HepG2 (cell line): ENCODE measurements around the gene TMEM174. TPM values are rescaled to one million over a fixed set of nuclear protein-coding genes. Genes with fewer than 3 reads are reported as not detected.
A peak's percentile ranks its signal among the peaks of the same experiment; 100 is the strongest.

ENCODE experiments used
- ATAC-seq: fragments of 200-7000 bp; cut with Tn5 transposase; 3 replicates; pipeline ENCODE4 v1.9.1; 2020; ENCODE audit warnings: mild to moderate bottlenecking, moderate library complexity
- BruUV-seq: library from RNA; stranded (reverse); fragments of 400-500 nt; replicated peaks from 2 replicates; lab custom pipeline; 2021; lab: Mats Ljungman, UMichigan
- CTCF ChIA-PET: fragments of 300-600 bp; formaldehyde crosslinking; extraction: SDS; loops from one replicate; lab custom pipeline; 2021; ENCODE audit warnings: low total read pairs, inconsistent platforms, low intra/inter-chr PET ratio; lab: Yijun Ruan, JAX
- POLR2A ChIA-PET: fragments of 350-600 bp; sonication (Branson Sonifier 250); formaldehyde crosslinking; loops from one replicate; lab custom pipeline; 2020; ENCODE audit warnings: antibody characterized with exemption, inconsistent platforms; lab: Yijun Ruan, JAX
- DNase-seq: peaks from one replicate; pipeline ENCODE4 v3.0.0-alpha.2; 2015; ENCODE audit warnings: low spot score
- FAIRE-seq: peaks from 3 replicates; lab custom pipeline; 2011; peaks lifted over from hg19 to GRCh38; lab: Jason Lieb, UNC
- H2AFZ ChIP-seq: one replicate; pipeline ENCODE4 v1.6.1; 2011; ENCODE audit warnings: low read length, inconsistent platforms
- H3K27ac ChIP-seq: fragments of 300-600 bp; 3 replicates; pipeline ENCODE4 v1.8.0; 2011; ENCODE audit warnings: mixed run types, mild to moderate bottlenecking, mixed read lengths, low read length, inconsistent platforms; ENCODE audit not compliant: insufficient read depth; ENCODE audit errors: extremely low read length
- H3K27me3 ChIP-seq, 2 experiments: fragments of 200-600 bp in 1 of 2; 2 replicates in 1 of 2; 3 replicates in 1 of 2; pipeline versions ENCODE4 v1.6.0 to v1.8.0; 2011; ENCODE audit warnings: low read length in 2 of 2, mild to moderate bottlenecking in 2 of 2, moderate library complexity in 2 of 2, inconsistent platforms in 1 of 2; ENCODE audit not compliant: insufficient read depth in 2 of 2, control insufficient read depth in 1 of 2
- H3K36me3 ChIP-seq, 2 experiments: fragments of 200-600 bp in 1 of 2; replicated peaks in 1 of 2; 2 replicates in 1 of 2; 3 replicates in 1 of 2; pipeline versions ENCODE4 v1.5.1 to v1.8.0; 2011; ENCODE audit warnings: low read length in 2 of 2, inconsistent platforms in 1 of 2; ENCODE audit not compliant: insufficient read depth in 2 of 2, control insufficient read depth in 1 of 2
- H3K4me1 ChIP-seq: 2 replicates; pipeline ENCODE4 v1.5.1; 2012; ENCODE audit warnings: low read length, inconsistent platforms; ENCODE audit not compliant: insufficient read depth
- H3K4me2 ChIP-seq: 2 replicates; pipeline ENCODE4 v1.6.0; 2011; ENCODE audit warnings: low read depth, low read length, inconsistent platforms
- H3K4me3 ChIP-seq, 3 experiments: fragments of 200-600 bp in 1 of 3; sonication (generic), shearing (Covaris generic) in 1 of 3; replicated peaks in 1 of 3; 2 replicates each; pipeline ENCODE4 v1.5.1; 2011 to 2016; ENCODE audit warnings: low read length in 3 of 3, inconsistent platforms in 2 of 3, low read depth in 2 of 3, mild to moderate bottlenecking in 2 of 3, control low read depth in 1 of 3, mixed read lengths in 1 of 3; ENCODE audit not compliant: insufficient read depth in 1 of 3
- H3K79me2 ChIP-seq: one replicate; pipeline ENCODE4 v1.6.1; 2011; ENCODE audit warnings: low read length, inconsistent platforms; ENCODE audit not compliant: insufficient read depth
- H3K9ac ChIP-seq: 2 replicates; pipeline ENCODE4 v1.6.0; 2011; ENCODE audit warnings: mild to moderate bottlenecking, low read depth, low read length, inconsistent platforms; ENCODE audit not compliant: insufficient read depth
- H3K9me3 ChIP-seq: 2 replicates; pipeline ENCODE4 v1.5.1; 2012; ENCODE audit warnings: mild to moderate bottlenecking, low read length
- H4K20me1 ChIP-seq: 2 replicates; pipeline ENCODE4 v1.6.0; 2011; ENCODE audit warnings: inconsistent platforms, mild to moderate bottlenecking, low read length, moderate library complexity; ENCODE audit not compliant: insufficient read depth
- ATRX ChIP-seq: sonication (generic); formaldehyde crosslinking; IDR thresholded peaks from 2 replicates; pipeline ENCODE4 v1.4.0; 2020; ENCODE audit warnings: missing genetic modification reagents, borderline replicate concordance
- CBX1 ChIP-seq: IDR thresholded peaks from one replicate; pipeline ENCODE4 v1.6.1; 2016; ENCODE audit warnings: antibody characterized with exemption, low read depth
- CENPX ChIP-seq: sonication (generic); formaldehyde crosslinking; IDR thresholded peaks from 2 replicates; pipeline ENCODE4 v1.9.0; 2021; ENCODE audit warnings: mild to moderate bottlenecking, missing genetic modification reagents, moderate library complexity
- CREB1 ChIP-seq, 2 experiments: fragments of 450-650 bp in 1 of 2; IDR thresholded peaks; 2 replicates each; pipeline ENCODE4 v1.6.1; 2016 to 2017; ENCODE audit warnings: control low read depth in 1 of 2, mild to moderate bottlenecking in 1 of 2, missing compliant biosample characterization in 1 of 2, missing genetic modification characterization in 1 of 2
- HCFC1 ChIP-seq: fragments of 150-350 bp; IDR thresholded peaks from 2 replicates; pipeline ENCODE4 v1.6.1; 2014; ENCODE audit warnings: low read depth, low read length
- IRX3 ChIP-seq: sonication (generic); formaldehyde crosslinking; IDR thresholded peaks from 2 replicates; pipeline ENCODE4 v1.8.1; 2023; ENCODE audit warnings: mild to moderate bottlenecking, low read depth, missing genetic modification reagents, borderline replicate concordance
- NR2F1 ChIP-seq, 2 experiments: fragments of 450-650 bp in 1 of 2; formaldehyde crosslinking in 1 of 2; IDR thresholded peaks; 2 replicates each; pipeline versions ENCODE4 v1.5.0 to v1.6.1; 2016 to 2020; ENCODE audit warnings: mild to moderate bottlenecking in 1 of 2, missing compliant biosample characterization in 1 of 2, missing genetic modification reagents in 1 of 2, moderate library complexity in 1 of 2
- RNF219 ChIP-seq: sonication (generic); formaldehyde crosslinking; IDR thresholded peaks from 2 replicates; pipeline ENCODE4 v1.5.0; 2020; ENCODE audit warnings: mild to moderate bottlenecking, missing genetic modification reagents
- SSRP1 ChIP-seq: IDR thresholded peaks from 2 replicates; pipeline ENCODE4 v1.6.1; 2016; ENCODE audit warnings: control low read depth
- ZBTB34 ChIP-seq: sonication (generic); formaldehyde crosslinking; IDR thresholded peaks from 2 replicates; pipeline ENCODE4 v1.8.0; 2022; ENCODE audit warnings: mild to moderate bottlenecking, missing genetic modification reagents
- ZBTB4 ChIP-seq: sonication (generic); formaldehyde crosslinking; IDR thresholded peaks from 2 replicates; pipeline ENCODE4 v1.4.0; 2020; ENCODE audit warnings: missing genetic modification reagents, mild to moderate bottlenecking, borderline replicate concordance
- ZBTB42 ChIP-seq: sonication (generic); formaldehyde crosslinking; IDR thresholded peaks from 2 replicates; pipeline ENCODE4 v1.5.0; 2020; ENCODE audit warnings: mild to moderate bottlenecking, missing genetic modification reagents
- ZFP1 ChIP-seq: IDR thresholded peaks from 2 replicates; pipeline ENCODE4 v1.6.1; 2016
- ZNF44 ChIP-seq: sonication (generic); formaldehyde crosslinking; IDR thresholded peaks from 2 replicates; pipeline ENCODE4 v1.5.1; 2020; ENCODE audit warnings: mild to moderate bottlenecking, missing genetic modification reagents
- ZNF570 ChIP-seq: sonication (generic); formaldehyde crosslinking; IDR thresholded peaks from 2 replicates; pipeline ENCODE4 v1.4.0; 2020; ENCODE audit warnings: mild to moderate bottlenecking, missing genetic modification reagents, borderline replicate concordance
- ZNF589 ChIP-seq: sonication (generic); formaldehyde crosslinking; conservative IDR thresholded peaks from 2 replicates; pipeline ENCODE4 v1.8.0; 2022; ENCODE audit warnings: mild to moderate bottlenecking, moderate library complexity, missing genetic modification reagents
- ZNF619 ChIP-seq: sonication (generic); formaldehyde crosslinking; IDR thresholded peaks from 2 replicates; pipeline ENCODE4 v1.4.0; 2020; ENCODE audit warnings: mild to moderate bottlenecking, missing genetic modification reagents
- ZSCAN20 ChIP-seq: sonication (generic); formaldehyde crosslinking; IDR thresholded peaks from 2 replicates; pipeline ENCODE4 v1.4.0; 2020; ENCODE audit warnings: missing genetic modification reagents, mild to moderate bottlenecking, borderline replicate concordance
- WGBS: methylation state at CpG from one replicate; pipeline ENCODE4 v1.1.6; 2017; ENCODE audit warnings: low lambda C conversion rate; 5-methylcytosine and 5-hydroxymethylcytosine counted together
- in situ Hi-C: cut with HindIII; loops from 2 replicates; pipeline ENCODE4 v1.10.0; 2017; ENCODE audit warnings: low pct_unique_long_range_greater_than_20kb; ENCODE audit not compliant: extremely low pct_ligation_motif_present
- intact Hi-C: fragments of 100-400 bp; cut with micrococcal nuclease; formaldehyde crosslinking; loops from one replicate; pipeline ENCODE4 v1.10.0; 2022; ENCODE audit not compliant: unreplicated experiment
- polyA plus RNA-seq, 8 experiments: library from polyadenylated mRNA; depleted of rRNA in 3 of 8; stranded (reverse) in 7 of 8; unstranded in 1 of 8; fragments of >200 nt; fragmentation: Illumina TruSeq in 4 of 8; extraction: Trizol in 4 of 8; gene quantifications; 2 replicates each; pipeline versions ENCODE4 v1.2.1 to v1.2.3, GENCODE V29; 2011 to 2016; ENCODE audit warnings: low read depth in 4 of 8, missing spikeins in 1 of 8, mixed read lengths in 1 of 8; ENCODE audit not compliant: insufficient read depth in 1 of 8
- total RNA-seq, 5 experiments: library from RNA; depleted of rRNA; stranded (reverse); fragments of >200 nt; fragmentation: Illumina TruSeq; extraction: Trizol; gene quantifications; 2 replicates each; pipeline ENCODE4 v1.2.3, GENCODE V29; 2016; ENCODE audit warnings: low read depth in 1 of 5

TMEM174 gene
- total and polyA plus RNA-seq, 2 of the 13 experiments (the other 11 are each of a cell fraction or from before 2014, with no cell fraction given) = not detected

GRCh38 chr5:73183481-73183891, 10.5 kb downstream of the TMEM174 start:
- intact Hi-C loops (no loop called here), in situ Hi-C loops (no loop called here)
- Histone ChIP-seq H3K4me3 (no peak overlapping the region), H3K27ac (no peak overlapping the region), H3K9ac (no peak overlapping the region), H3K27me3 (peaks cover 0 to 1% of the 10 kb centered on the region in 2 experiments; a peak in 3 of 5 replicates), H3K79me2 (no peaks in the 10 kb centered on the region), H2AFZ (no peak overlapping the region), H3K9me3 (peaks cover 4% of the 10 kb centered on the region), H3K4me2 (peak overlapping the region; percentile 58), H3K36me3 (no peaks in the 10 kb centered on the region), H4K20me1 (no peaks in the 10 kb centered on the region)
- no peak for DNase-seq
- WGBS = 5% methylated on average over 6 of the region's 9 CpGs
- BruUV-seq = no TSS peak
- FAIRE-seq = no peak
- peak; percentile 66 for ATAC-seq
- POLR2A ChIA-PET = no interaction called here
- CTCF ChIA-PET = no interaction called here
- TF ChIP-seq CBX1 (no peak), HCFC1 (no peak), NR2F1 (CRISPR knock-in tag; IDR thresholded peaks at IDR 0.05) (no peak), ATRX (no peak), RNF219 (no peak), IRX3 (CRISPR knock-in tag) (no peak), ZSCAN20 (CRISPR knock-in tag) (no peak), CENPX (CRISPR knock-in tag) (no peak), ZBTB34 (CRISPR knock-in tag) (no peak), ZBTB42 (CRISPR knock-in tag) (no peak), CREB1 (IDR thresholded peaks at IDR 0.05) (no peak), CREB1 (CRISPR knock-in tag; IDR thresholded peaks at IDR 0.05) (no peak), ZBTB4 (CRISPR knock-in tag) (no peak), ZNF619 (CRISPR knock-in tag) (no peak), ZNF44 (CRISPR knock-in tag) (no peak), ZFP1 (CRISPR knock-in tag) (no peak), ZNF570 (CRISPR knock-in tag) (no peak), SSRP1 (CRISPR knock-in tag) (no peak), ZNF589 (CRISPR knock-in tag) (no peak)
- TF ChIP-seq, all 625 proteins: peak for 0
- H3K4me1 ChIP-seq = peaks cover 9% of the 10 kb centered on the region
